ENCODE data around the gene RTN1.

DNA sequence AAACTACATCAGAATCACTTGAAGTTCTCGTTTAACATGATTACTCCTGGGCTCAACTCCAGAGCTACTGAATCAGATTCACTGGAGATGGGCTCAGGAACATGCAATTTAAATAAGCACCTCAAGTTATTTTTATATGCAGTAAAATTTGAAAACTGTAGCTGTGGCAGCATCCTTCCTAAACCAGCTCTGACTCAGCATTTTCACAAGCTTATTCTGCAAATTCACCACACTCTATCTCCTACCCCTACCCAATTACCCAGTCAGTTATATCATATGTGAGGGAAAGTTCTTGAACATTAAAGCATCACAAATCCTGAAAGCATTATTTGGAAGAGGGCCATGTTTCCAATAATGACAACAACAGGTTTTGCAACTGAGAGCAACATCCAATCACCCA, 25.1 kb upstream of the RTN1 start:
- TF ChIP-seq POLR2A (IDR thresholded peaks at IDR 0.05; ENCODE audit: low read length): no peak
- no peak for TF ChIP-seq GATA1 (IDR thresholded peaks at IDR 0.05; ENCODE audit: low read depth, low read length)

Measured in erythroblast (primary cell).